ENCODE measurements around the gene NR4A2.

NR4A2 gene

GRCh38 chr2:156339865-156340264 lies 7.3 kb upstream of the NR4A2 start:
- no peak for DNase-seq

- DNase-seq, result no peak
Observed at GRCh38 chr2:156339110-156339847, 6.8 kb upstream of the NR4A2 start.

- no peak for DNase-seq
Observed at GRCh38 chr2:156338578-156338977, 6.1 kb upstream of the NR4A2 start.

- peak; percentile 47 for DNase-seq
Observed at GRCh38 chr2:156334496-156335478, 2.3 kb upstream of the NR4A2 start.

- DNase-seq, result peak; percentile 86
Observed at GRCh38 chr2:156333951-156334495, 1.5 kb upstream of the NR4A2 start.

GRCh38 chr2:156333274-156333950 lies 891 bp upstream of the NR4A2 start:
- DNase-seq, result no peak

GRCh38 chr2:156332284-156332533 lies 312 bp downstream of the NR4A2 start:
- DNase-seq, result no peak

- peak; percentile 74 for DNase-seq
Observed at GRCh38 chr2:156331572-156332283, 793 bp downstream of the NR4A2 start.

GRCh38 chr2:156329927-156330726 lies 2.4 kb downstream of the NR4A2 start:
- DNase-seq, result no peak

GRCh38 chr2:156329031-156329926 lies 3.2 kb downstream of the NR4A2 start:
- DNase-seq, result no peak

- DNase-seq, result no peak
Observed at GRCh38 chr2:156327835-156328695, 4.5 kb downstream of the NR4A2 start.

- DNase-seq, result no peak
Observed at GRCh38 chr2:156326526-156327095, 5.9 kb downstream of the NR4A2 start.

- DNase-seq, result no peak
Observed at GRCh38 chr2:156325688-156326525, 6.6 kb downstream of the NR4A2 start.

GRCh38 chr2:156323754-156324153 lies 8.8 kb downstream of the NR4A2 start:
- DNase-seq, result no peak

- DNase-seq, result no peak
Observed at GRCh38 chr2:156322686-156323231, 9.8 kb downstream of the NR4A2 start.

GRCh38 chr2:156322051-156322685 lies 10.4 kb downstream of the NR4A2 start:
- no peak for DNase-seq

- no peak for DNase-seq
Observed at GRCh38 chr2:156321243-156321904, 11.1 kb downstream of the NR4A2 start.

Data from GF-D8 (cell line).